ENCODE measurements around the gene ZNF512B. TPM values are rescaled to one million over a fixed set of nuclear protein-coding genes. Genes with fewer than 3 reads are reported as not detected.

The ZNF512B gene
- total and polyA plus RNA-seq, 4 donors = 1.8 to 11.8 (median 9.8) TPM

DNA sequence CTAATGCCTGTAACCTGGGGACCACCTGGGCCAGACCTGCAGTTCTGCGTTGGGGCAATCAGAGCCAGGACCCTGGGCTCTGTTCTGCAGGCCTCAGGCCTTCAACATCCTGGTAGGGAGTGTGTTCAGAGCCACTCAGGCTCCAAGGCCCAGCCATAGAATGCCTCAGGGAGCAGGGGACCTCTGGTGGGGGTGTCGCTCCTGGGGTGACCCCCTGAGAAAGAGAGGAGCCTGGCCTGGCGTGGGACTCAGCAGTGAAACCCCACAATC is 26.0 kb downstream of the ZNF512B start (continued):
- TF ChIP-seq, protein P1, sequence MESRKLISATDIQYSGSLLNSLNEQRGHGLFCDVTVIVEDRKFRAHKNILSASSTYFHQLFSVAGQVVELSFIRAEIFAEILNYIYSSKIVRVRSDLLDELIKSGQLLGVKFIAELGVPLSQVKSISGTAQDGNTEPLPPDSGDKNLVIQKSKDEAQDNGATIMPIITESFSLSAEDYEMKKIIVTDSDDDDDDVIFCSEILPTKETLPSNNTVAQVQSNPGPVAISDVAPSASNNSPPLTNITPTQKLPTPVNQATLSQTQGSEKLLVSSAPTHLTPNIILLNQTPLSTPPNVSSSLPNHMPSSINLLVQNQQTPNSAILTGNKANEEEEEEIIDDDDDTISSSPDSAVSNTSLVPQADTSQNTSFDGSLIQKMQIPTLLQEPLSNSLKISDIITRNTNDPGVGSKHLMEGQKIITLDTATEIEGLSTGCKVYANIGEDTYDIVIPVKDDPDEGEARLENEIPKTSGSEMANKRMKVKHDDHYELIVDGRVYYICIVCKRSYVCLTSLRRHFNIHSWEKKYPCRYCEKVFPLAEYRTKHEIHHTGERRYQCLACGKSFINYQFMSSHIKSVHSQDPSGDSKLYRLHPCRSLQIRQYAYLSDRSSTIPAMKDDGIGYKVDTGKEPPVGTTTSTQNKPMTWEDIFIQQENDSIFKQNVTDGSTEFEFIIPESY (IDR thresholded peaks at IDR 0.05) = no peak
- TF ChIP-seq, protein P2, sequence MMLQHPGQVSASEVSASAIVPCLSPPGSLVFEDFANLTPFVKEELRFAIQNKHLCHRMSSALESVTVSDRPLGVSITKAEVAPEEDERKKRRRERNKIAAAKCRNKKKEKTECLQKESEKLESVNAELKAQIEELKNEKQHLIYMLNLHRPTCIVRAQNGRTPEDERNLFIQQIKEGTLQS (IDR thresholded peaks at IDR 0.05) = no peak

DNA sequence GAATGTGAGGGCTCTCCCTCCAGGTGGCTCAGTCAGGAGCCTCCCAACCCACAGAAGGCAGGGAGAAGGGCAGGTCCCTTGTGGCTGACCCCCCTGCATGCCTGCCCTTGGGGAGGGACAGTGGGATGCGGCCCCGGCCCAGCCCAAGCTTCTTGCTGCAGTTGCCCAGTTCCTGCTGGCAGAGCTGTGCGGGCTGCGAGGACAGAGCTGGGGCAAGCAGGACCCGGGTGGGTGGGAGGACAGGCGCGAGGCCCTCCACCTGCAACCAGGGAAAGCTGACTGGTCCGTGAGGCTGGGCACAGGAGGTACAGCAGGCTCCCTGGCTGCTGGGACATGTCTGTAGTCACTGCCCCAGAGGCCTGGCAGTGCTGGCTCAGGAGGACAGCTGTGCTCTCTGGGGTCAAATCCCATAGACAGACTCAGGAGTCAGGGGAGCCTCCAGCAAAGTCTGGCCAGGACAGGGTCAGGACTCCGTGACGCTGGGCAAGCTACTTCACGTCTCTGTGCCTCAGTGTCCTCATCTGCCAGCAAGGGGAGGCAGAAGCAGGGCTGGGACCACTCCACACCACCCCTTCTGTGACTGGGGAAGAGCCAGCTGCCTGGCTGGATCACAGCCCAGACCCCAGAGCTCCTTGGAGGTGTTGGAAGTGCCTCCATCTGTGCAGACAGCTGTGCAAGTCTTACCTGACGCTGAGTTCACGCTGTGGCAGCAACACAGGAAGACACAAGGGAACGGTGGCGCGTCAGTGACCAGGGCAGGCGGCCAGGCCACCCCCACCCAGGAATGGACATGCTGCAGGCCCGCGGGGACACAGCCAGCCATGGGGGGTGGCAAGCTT is 26.5 kb downstream of the ZNF512B start:
- peaks cover 16 to 51% (median 23%) of the 10 kb centered on the region in 4 donors for H3K36me3 ChIP-seq (ENCODE audit: control insufficient read depth in 4 of 4, insufficient read depth in 3 of 4, low read depth in 1 of 4, low read length in 3 of 4)
- H3K9ac ChIP-seq (ENCODE audit: low read depth in 1 of 2, low read length in 2 of 2) = no peak overlapping the region
- H3K27ac ChIP-seq (ENCODE audit: low read depth in 1 of 2, low read length in 2 of 2) = no peak overlapping the region
- no peaks in the 10 kb centered on the region for H3K9me3 ChIP-seq (ENCODE audit: control insufficient read depth in 4 of 4, low read length in 3 of 4)
- TF ChIP-seq EGR1 (IDR thresholded peaks at IDR 0.05; ENCODE audit: low read depth in 2 of 2) = no peak
- TF ChIP-seq, protein P1 (IDR thresholded peaks at IDR 0.05) = no peak
- TF ChIP-seq, protein P3, sequence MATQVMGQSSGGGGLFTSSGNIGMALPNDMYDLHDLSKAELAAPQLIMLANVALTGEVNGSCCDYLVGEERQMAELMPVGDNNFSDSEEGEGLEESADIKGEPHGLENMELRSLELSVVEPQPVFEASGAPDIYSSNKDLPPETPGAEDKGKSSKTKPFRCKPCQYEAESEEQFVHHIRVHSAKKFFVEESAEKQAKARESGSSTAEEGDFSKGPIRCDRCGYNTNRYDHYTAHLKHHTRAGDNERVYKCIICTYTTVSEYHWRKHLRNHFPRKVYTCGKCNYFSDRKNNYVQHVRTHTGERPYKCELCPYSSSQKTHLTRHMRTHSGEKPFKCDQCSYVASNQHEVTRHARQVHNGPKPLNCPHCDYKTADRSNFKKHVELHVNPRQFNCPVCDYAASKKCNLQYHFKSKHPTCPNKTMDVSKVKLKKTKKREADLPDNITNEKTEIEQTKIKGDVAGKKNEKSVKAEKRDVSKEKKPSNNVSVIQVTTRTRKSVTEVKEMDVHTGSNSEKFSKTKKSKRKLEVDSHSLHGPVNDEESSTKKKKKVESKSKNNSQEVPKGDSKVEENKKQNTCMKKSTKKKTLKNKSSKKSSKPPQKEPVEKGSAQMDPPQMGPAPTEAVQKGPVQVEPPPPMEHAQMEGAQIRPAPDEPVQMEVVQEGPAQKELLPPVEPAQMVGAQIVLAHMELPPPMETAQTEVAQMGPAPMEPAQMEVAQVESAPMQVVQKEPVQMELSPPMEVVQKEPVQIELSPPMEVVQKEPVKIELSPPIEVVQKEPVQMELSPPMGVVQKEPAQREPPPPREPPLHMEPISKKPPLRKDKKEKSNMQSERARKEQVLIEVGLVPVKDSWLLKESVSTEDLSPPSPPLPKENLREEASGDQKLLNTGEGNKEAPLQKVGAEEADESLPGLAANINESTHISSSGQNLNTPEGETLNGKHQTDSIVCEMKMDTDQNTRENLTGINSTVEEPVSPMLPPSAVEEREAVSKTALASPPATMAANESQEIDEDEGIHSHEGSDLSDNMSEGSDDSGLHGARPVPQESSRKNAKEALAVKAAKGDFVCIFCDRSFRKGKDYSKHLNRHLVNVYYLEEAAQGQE (IDR thresholded peaks at IDR 0.05) = no peak
- DNase-seq (ENCODE audit: low spot score) = no peak
- peaks cover 2 to 10% (median 8%) of the 10 kb centered on the region in 4 donors for H3K4me1 ChIP-seq (ENCODE audit: control insufficient read depth in 4 of 4, insufficient read depth in 4 of 4, low read length in 3 of 4)
- WGBS = 90% methylated on average over 19 of the region's 19 CpGs
- H3K27me3 ChIP-seq (ENCODE audit: control insufficient read depth in 4 of 4, insufficient read depth in 4 of 4, low read length in 3 of 4) = no peaks in the 10 kb centered on the region
- no peak overlapping the region for H3K4me3 ChIP-seq (ENCODE audit: low read depth in 1 of 3, low read length in 3 of 3)

DNA sequence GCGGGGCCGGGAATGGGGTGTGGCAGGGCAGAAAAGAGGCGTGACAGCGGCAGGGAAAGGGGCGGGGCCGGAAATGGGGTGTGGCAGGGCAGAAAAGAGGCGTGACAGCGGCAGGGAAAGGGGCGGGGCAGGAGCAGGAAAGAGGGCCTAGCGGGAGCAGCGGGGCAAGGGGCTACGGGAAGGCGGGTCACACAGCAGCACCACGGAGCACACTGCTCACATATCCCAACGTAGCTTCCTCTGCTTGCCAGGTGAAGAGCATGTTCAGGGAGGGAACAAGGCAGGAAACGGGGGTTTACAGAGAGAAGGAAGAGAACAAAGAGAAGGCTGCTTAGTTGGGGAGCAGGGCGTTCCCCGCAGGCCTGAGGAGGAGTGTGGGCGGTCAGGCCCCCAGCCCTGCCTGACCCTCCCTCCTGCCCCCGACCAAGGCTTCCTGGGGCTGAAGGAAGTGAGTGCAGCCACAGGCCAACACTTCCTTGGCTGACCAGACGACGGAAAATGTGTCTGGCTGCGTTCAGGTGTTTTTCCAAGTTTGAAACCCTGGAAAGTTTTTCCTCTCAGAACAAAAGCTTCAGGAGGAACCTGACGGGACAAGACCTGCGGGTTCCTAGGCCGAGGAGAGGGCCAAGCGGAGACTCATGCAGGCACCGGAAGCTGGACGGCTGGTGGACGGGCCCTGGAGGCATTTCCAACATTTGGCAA is 27.3 kb downstream of the ZNF512B start:
- peaks cover 16 to 51% (median 23%) of the 10 kb centered on the region in 4 donors for H3K36me3 ChIP-seq (ENCODE audit: control insufficient read depth in 4 of 4, insufficient read depth in 3 of 4, low read depth in 1 of 4, low read length in 3 of 4)
- no peak overlapping the region for H3K4me3 ChIP-seq (ENCODE audit: low read depth in 1 of 3, low read length in 3 of 3)
- no peak for DNase-seq (ENCODE audit: low spot score)
- WGBS = 74% methylated on average over 30 of the region's 30 CpGs
- no peak overlapping the region for H3K9ac ChIP-seq (ENCODE audit: low read depth in 1 of 2, low read length in 2 of 2)
- TF ChIP-seq, protein P3 (IDR thresholded peaks at IDR 0.05) = no peak
- TF ChIP-seq, protein P1 (IDR thresholded peaks at IDR 0.05) = no peak
- no peak for TF ChIP-seq RXRA (IDR thresholded peaks at IDR 0.05)
- peak; percentile 50 for TF ChIP-seq NR2F2 (IDR thresholded peaks at IDR 0.05)
- TF ChIP-seq, protein P4, sequence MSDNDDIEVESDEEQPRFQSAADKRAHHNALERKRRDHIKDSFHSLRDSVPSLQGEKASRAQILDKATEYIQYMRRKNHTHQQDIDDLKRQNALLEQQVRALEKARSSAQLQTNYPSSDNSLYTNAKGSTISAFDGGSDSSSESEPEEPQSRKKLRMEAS (IDR thresholded peaks at IDR 0.05) = no peak
- TF ChIP-seq FOXA2 (IDR thresholded peaks at IDR 0.05) = no peak
- TF ChIP-seq TAF1 (conservative IDR thresholded peaks at IDR 0.05) = no peak
- no peaks in the 10 kb centered on the region for H3K9me3 ChIP-seq (ENCODE audit: control insufficient read depth in 4 of 4, low read length in 3 of 4)
- no peak overlapping the region for H3K27ac ChIP-seq (ENCODE audit: low read depth in 1 of 2, low read length in 2 of 2)
- peaks cover 0 to 4% (median 1%) of the 10 kb centered on the region in 4 donors for H3K4me1 ChIP-seq (ENCODE audit: control insufficient read depth in 4 of 4, insufficient read depth in 4 of 4, low read length in 3 of 4)
- no peaks in the 10 kb centered on the region for H3K27me3 ChIP-seq (ENCODE audit: control insufficient read depth in 4 of 4, insufficient read depth in 4 of 4, low read length in 3 of 4)
